Chondrocyte (in vitro differentiated cells): ENCODE measurements around the gene HAGH. TPM values are rescaled to one million over a fixed set of nuclear protein-coding genes. Genes with fewer than 3 reads are reported as not detected.

ENCODE experiments used
- DNase-seq: peaks from one replicate; pipeline ENCODE4 v3.0.0; 2021; ENCODE audit warnings: mixed read lengths, low spot score
- H3K27ac Mint-ChIP-seq: one replicate; pipeline ENCODE4 v1.8.0; 2021; ENCODE audit warnings: mild to moderate bottlenecking, moderate library complexity, mixed read lengths; ENCODE audit not compliant: unreplicated experiment
- H3K27me3 Mint-ChIP-seq: 2 replicates; pipeline ENCODE4 v1.8.0; 2021; ENCODE audit warnings: low read depth, mixed read lengths
- H3K36me3 Mint-ChIP-seq: 2 replicates; pipeline ENCODE4 v1.8.0; 2021; ENCODE audit warnings: low read depth, mixed read lengths
- H3K4me1 Mint-ChIP-seq: 2 replicates; pipeline ENCODE4 v1.8.0; 2021; ENCODE audit warnings: low read depth, mild to moderate bottlenecking, mixed read lengths
- H3K4me3 Mint-ChIP-seq: one replicate; pipeline ENCODE4 v1.8.0; 2021; ENCODE audit warnings: mild to moderate bottlenecking, moderate library complexity, mixed read lengths; ENCODE audit not compliant: unreplicated experiment
- H3K9me3 Mint-ChIP-seq: 2 replicates; pipeline ENCODE4 v1.8.0; 2021; ENCODE audit warnings: low read depth, mixed read lengths
- CTCF ChIP-seq: fragments of 200-600 bp; sonication (generic); IDR thresholded peaks from 2 replicates; pipeline ENCODE4 v1.5.0; 2021; ENCODE audit warnings: antibody characterized with exemption, mild to moderate bottlenecking, moderate library complexity
- total RNA-seq: library from RNA; stranded (reverse); gene quantifications from 3 replicates; pipeline ENCODE4 v1.2.1, GENCODE V29; 2021

The HAGH gene
- total RNA-seq, 1 donor from 2014 or later = 55.1 TPM

DNA sequence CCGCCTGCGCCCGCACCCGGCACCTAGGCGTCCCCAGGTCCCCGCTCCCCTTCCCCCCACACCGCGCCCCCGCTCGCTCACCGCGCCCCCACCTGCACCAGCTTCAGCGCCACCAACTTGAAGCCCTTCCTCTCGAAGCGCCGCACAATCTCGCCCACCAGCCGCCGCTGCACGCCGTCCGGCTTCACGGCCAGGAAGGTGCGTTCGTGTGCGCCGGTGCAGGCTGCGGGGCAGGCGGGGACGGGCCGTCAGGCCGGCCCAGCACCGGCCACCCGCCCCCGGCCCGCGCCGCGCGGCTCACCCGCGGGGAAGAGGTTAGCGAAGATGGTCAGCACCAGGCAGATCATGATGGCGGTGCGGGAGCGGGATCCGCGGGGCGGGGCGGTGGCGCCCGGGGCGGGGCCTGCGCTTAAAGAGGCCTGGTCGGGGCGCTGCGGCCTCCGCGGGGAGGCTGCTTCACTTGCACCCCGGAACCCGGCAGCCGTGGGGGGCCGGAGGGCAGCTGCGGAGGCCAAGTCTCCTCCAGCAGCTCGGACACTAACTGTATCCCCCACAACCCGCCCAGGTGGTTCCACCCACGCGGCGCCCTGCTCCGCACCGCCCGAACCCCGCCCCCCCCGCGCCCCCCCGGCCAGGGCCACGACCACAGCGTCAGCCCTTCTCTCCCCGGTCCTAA lies 55.3 kb downstream of the HAGH start, which contains the start of gene NME3:
NME3 (minus strand) TSS at position 356 of the 676 bp plus-strand sequence; CDS start at position 347, 9 bp downstream.
- Mint-ChIP-seq H3K27me3 (no peaks in the 10 kb centered on the region), H3K4me1 (peaks cover 25% of the 10 kb centered on the region), H3K36me3 (peaks cover 5% of the 10 kb centered on the region), H3K4me3 (peak within 1 kb of the TSS; percentile 95), H3K9me3 (no peaks in the 10 kb centered on the region), H3K27ac (peak within 1 kb of the TSS; percentile 97)
- peak; percentile 34 for TF ChIP-seq CTCF
- DNase-seq = no peak

DNA sequence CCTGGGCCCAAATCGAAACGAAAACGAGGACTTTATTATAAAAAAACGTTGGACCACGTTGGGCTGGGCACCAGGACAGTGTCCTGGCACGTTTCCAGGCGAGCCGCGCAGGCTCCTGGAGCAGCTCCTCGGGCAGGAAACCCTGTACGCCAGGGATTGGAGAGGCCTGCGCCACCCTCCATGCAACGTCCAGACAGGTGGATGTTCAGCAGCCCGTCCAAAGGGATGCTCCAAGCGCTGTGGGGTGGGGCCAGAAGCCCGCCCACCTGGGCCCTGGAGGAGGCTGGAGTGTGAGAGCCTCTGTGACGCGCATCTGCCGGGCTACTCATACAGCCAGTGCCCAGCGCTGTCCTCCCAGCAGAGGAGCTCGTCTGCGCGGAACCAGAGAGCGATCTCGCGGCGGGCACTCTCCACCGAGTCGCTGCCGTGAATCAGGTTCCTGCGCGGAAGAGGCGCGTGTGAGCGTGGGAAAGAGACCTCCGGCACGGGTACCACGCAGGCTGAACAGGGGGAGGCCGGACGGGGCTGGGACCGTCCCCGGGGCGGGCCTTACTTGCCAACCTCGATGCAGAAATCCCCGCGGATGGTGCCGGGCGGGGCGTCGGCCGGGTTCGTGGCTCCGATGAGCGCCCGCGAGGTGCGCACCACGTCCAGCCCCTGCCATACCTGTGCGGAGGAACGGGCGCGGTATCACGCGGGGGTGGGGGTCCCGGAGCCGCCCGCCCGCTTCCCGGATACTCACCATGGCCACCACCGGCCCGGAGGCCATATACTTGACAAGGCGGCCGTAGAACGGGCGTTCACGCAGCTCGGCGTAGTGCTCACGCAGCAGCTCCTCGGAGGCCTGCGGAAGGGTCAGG lies 56.1 kb downstream of the HAGH start:
- Mint-ChIP-seq H3K36me3 (peaks cover 4% of the 10 kb centered on the region), H3K27ac (peak overlapping the region; percentile 63), H3K9me3 (no peaks in the 10 kb centered on the region), H3K4me3 (peak overlapping the region; percentile 95), H3K27me3 (no peaks in the 10 kb centered on the region), H3K4me1 (peaks cover 25% of the 10 kb centered on the region)
- no peak for DNase-seq
- TF ChIP-seq CTCF = no peak

- peak overlapping the region; percentile 22 for H3K4me3 Mint-ChIP-seq
- H3K4me1 Mint-ChIP-seq = peaks cover 21% of the 10 kb centered on the region
- H3K36me3 Mint-ChIP-seq = peaks cover 4% of the 10 kb centered on the region
- no peaks in the 10 kb centered on the region for H3K9me3 Mint-ChIP-seq
- H3K27me3 Mint-ChIP-seq = no peaks in the 10 kb centered on the region
- TF ChIP-seq CTCF = no peak
- DNase-seq = no peak
- H3K27ac Mint-ChIP-seq = peak overlapping the region; percentile 63
Measured at GRCh38 chr16:1769402-1770300, 57.0 kb downstream of the HAGH start.

- Mint-ChIP-seq H3K4me3 (no peak overlapping the region), H3K36me3 (peaks cover 4% of the 10 kb centered on the region), H3K4me1 (peaks cover 17% of the 10 kb centered on the region), H3K27me3 (no peaks in the 10 kb centered on the region), H3K27ac (no peak overlapping the region), H3K9me3 (no peaks in the 10 kb centered on the region)
- no peak for TF ChIP-seq CTCF
- no peak for DNase-seq
Measured at GRCh38 chr16:1768767-1769401, 57.7 kb downstream of the HAGH start.
